HCT116 (cell line): ENCODE results near the gene PGS1. TPM values are rescaled to one million over a fixed set of nuclear protein-coding genes. Genes with fewer than 3 reads are reported as not detected.

Experiments used
- ATAC-seq: fragments of 200-7000 bp; cut with Tn5 transposase; 2 replicates; pipeline ENCODE4 v1.9.1; 2020; ENCODE audit warnings: mild to moderate bottlenecking, moderate library complexity
- BruUV-seq: library from RNA; stranded (reverse); fragments of 400-500 nt; replicated peaks from 2 replicates; lab custom pipeline; 2021; lab: Mats Ljungman, UMichigan
- CTCF ChIA-PET: fragments of 300-600 bp; sonication (Branson Sonifier 250); formaldehyde crosslinking; loops from one replicate; lab custom pipeline; 2021; ENCODE audit warnings: antibody characterized with exemption; lab: Charles Lee
- POLR2A ChIA-PET: fragments of 300-600, 350-600 bp; sonication (Branson Sonifier 250); formaldehyde crosslinking; loops from one replicate; lab custom pipeline; 2021; ENCODE audit warnings: antibody characterized with exemption; lab: Charles Lee
- RAD21 ChIA-PET, 2 experiments: fragments of 300-600 bp; sonication (Branson Sonifier 250); formaldehyde crosslinking; loops; one replicate each; lab custom pipeline; 2023; ENCODE audit warnings: low total read pairs in 2 of 2; ENCODE audit not compliant: uncharacterized antibody in 2 of 2, unreplicated experiment in 2 of 2, low non-redundant PET in 1 of 2; lab: Charles Lee
- DNase-seq: peaks from one replicate; pipeline ENCODE4 v3.0.0-alpha.2; 2010; ENCODE audit warnings: low read depth, low spot score
- H2AFZ ChIP-seq: fragments of 200-600 bp; shearing (Covaris generic), sonication (generic); 2 replicates; pipeline ENCODE4 v1.6.1; 2017; ENCODE audit warnings: low read depth, mixed run types, mixed read lengths, antibody characterized with exemption, low read length; ENCODE audit not compliant: poor library complexity, severe bottlenecking
- H3K27ac ChIP-seq: 2 replicates; pipeline ENCODE4 v1.5.1; 2012; ENCODE audit warnings: low read depth, low read length
- H3K27me3 ChIP-seq: fragments of 200-600 bp; sonication (generic); 2 replicates; pipeline ENCODE4 v1.6.1; 2016; ENCODE audit warnings: mixed run types, low read length, mixed read lengths; ENCODE audit not compliant: insufficient read depth
- H3K36me3 ChIP-seq, 2 experiments: fragments of 200-500 bp in 1 of 2; fragments of 200-600 bp in 1 of 2; sonication (Bioruptor generic) in 1 of 2; sonication (generic) in 1 of 2; 2 replicates each; pipeline versions ENCODE4 v1.5.1 to v1.6.1; 2014 to 2016; ENCODE audit warnings: low read length in 2 of 2, inconsistent platforms in 1 of 2, mixed read lengths in 1 of 2, mixed run types in 1 of 2; ENCODE audit not compliant: insufficient read depth in 2 of 2, control insufficient read depth in 1 of 2
- H3K4me1 ChIP-seq, 2 experiments: fragments of 200-600 bp in 1 of 2; sonication (generic) in 1 of 2; 2 replicates each; pipeline versions ENCODE4 v1.5.1 to v1.6.1; 2012 to 2017; ENCODE audit warnings: low read length in 2 of 2, inconsistent platforms in 1 of 2, mild to moderate bottlenecking in 1 of 2, mixed read lengths in 1 of 2, mixed run types in 1 of 2, moderate library complexity in 1 of 2; ENCODE audit not compliant: insufficient read depth in 2 of 2, control insufficient read depth in 1 of 2
- H3K4me2 ChIP-seq: fragments of 200-600 bp; sonication (generic); 2 replicates; pipeline ENCODE4 v1.6.1; 2017; ENCODE audit warnings: mixed run types, low read length, mixed read lengths
- H3K4me3 ChIP-seq, 2 experiments: fragments of 200-600 bp in 1 of 2; sonication (generic) in 1 of 2; replicated peaks in 1 of 2; 2 replicates each; pipeline ENCODE4 v1.5.1; 2011 to 2016; ENCODE audit warnings: low read length in 2 of 2, control low read depth in 1 of 2, low read depth in 1 of 2, mild to moderate bottlenecking in 1 of 2, mixed read lengths in 1 of 2, mixed run types in 1 of 2
- H3K79me2 ChIP-seq: fragments of 200-600 bp; sonication (generic); 2 replicates; pipeline ENCODE4 v1.6.1; 2017; ENCODE audit warnings: mild to moderate bottlenecking, mixed run types, low read length, moderate library complexity, mixed read lengths; ENCODE audit not compliant: insufficient read depth
- H3K9ac ChIP-seq: fragments of 200-600 bp; sonication (generic); 2 replicates; pipeline ENCODE4 v1.6.1; 2016; ENCODE audit warnings: low read length, mixed read lengths
- H3K9me2 ChIP-seq: fragments of 200-600 bp; sonication (generic), shearing (Covaris generic); 2 replicates; pipeline ENCODE4 v1.6.1; 2017; ENCODE audit warnings: mixed run types, mild to moderate bottlenecking, moderate library complexity; ENCODE audit not compliant: insufficient read depth
- H3K9me3 ChIP-seq, 2 experiments: fragments of 200-500 bp in 1 of 2; fragments of 200-600 bp in 1 of 2; sonication (Bioruptor generic) in 1 of 2; sonication (generic) in 1 of 2; 2 replicates each; pipeline ENCODE4 v1.6.1; 2014 to 2017; ENCODE audit warnings: low read length in 2 of 2, mixed read lengths in 2 of 2, inconsistent platforms in 1 of 2, low read depth in 1 of 2, mild to moderate bottlenecking in 1 of 2, mixed run types in 1 of 2, moderate library complexity in 1 of 2; ENCODE audit not compliant: control insufficient read depth in 1 of 2, insufficient read depth in 1 of 2
- H4K20me1 ChIP-seq: fragments of 200-600 bp; sonication (generic), shearing (Covaris generic); 2 replicates; pipeline ENCODE4 v1.6.1; 2017; ENCODE audit warnings: mixed run types, mild to moderate bottlenecking, moderate library complexity; ENCODE audit not compliant: insufficient read depth
- ATF3 ChIP-seq: IDR thresholded peaks from 2 replicates; pipeline ENCODE4 v1.6.1; 2012
- CBX3 ChIP-seq: IDR thresholded peaks from 2 replicates; pipeline ENCODE4 v1.6.1; 2012; ENCODE audit warnings: low read depth
- CTCF ChIP-seq, 3 experiments: fragments of 200-600 bp in 1 of 3; sonication (generic) in 1 of 3; IDR thresholded peaks in 2 of 3; conservative IDR thresholded peaks in 1 of 3; 2 replicates each; pipeline ENCODE4 v1.5.1; 2012 to 2017; ENCODE audit warnings: low read depth in 2 of 3, low read length in 2 of 3, antibody characterized with exemption in 1 of 3, borderline replicate concordance in 1 of 3, control low read depth in 1 of 3, mild to moderate bottlenecking in 1 of 3, mixed read lengths in 1 of 3, mixed run types in 1 of 3, moderate library complexity in 1 of 3; ENCODE audit not compliant: insufficient read depth in 1 of 3
- ELF1 ChIP-seq: IDR thresholded peaks from 2 replicates; pipeline ENCODE4 v1.6.1; 2012; ENCODE audit warnings: low read depth, borderline replicate concordance
- POLR2A ChIP-seq: IDR thresholded peaks from 2 replicates; pipeline ENCODE4 v1.7.0; 2011; ENCODE audit warnings: borderline replicate concordance; ENCODE audit not compliant: insufficient read depth, insufficient read length; ENCODE audit errors: extremely low read depth
- YY1 ChIP-seq: IDR thresholded peaks from 2 replicates; pipeline ENCODE4 v1.6.1; 2011; ENCODE audit warnings: low read length, low read depth, moderate library complexity, mild to moderate bottlenecking; ENCODE audit not compliant: insufficient replicate concordance; ENCODE audit errors: extremely low read depth
- ZBTB33 ChIP-seq: IDR thresholded peaks from 2 replicates; pipeline ENCODE4 v1.6.1; 2011; ENCODE audit warnings: mild to moderate bottlenecking, low read length, moderate library complexity; ENCODE audit not compliant: insufficient replicate concordance; ENCODE audit errors: extremely low read depth
- ZNF274 ChIP-seq: fragments of 200-500 bp; sonication (Bioruptor generic); IDR thresholded peaks from 2 replicates; pipeline ENCODE4 v1.6.1; 2014; ENCODE audit warnings: mild to moderate bottlenecking, low read depth, low read length, inconsistent platforms
- intact Hi-C: fragments of 100-400 bp; cut with micrococcal nuclease; formaldehyde crosslinking; loops from 2 replicates; pipeline ENCODE4 v1.10.0; 2022
- total RNA-seq: library from RNA; stranded (reverse); gene quantifications from one replicate; pipeline ENCODE4 v1.2.1, GENCODE V29; 2021; ENCODE audit not compliant: unreplicated experiment

The PGS1 gene
- total RNA-seq, 1 experiment from 2014 or later = 44.4 TPM

- ChIA-PET POLR2A (no interaction called here), CTCF (interaction anchor here (0.8 kb wide), 1 partner anchor 54 kb away, joined by 3 read pairs; no protein-coding TSS in a partner anchor)
These were observed 64.3 kb downstream of the PGS1 start for GRCh38 chr17:78442648-78443218.

GRCh38 chr17:78444392-78444791, 65.9 kb downstream of the PGS1 start:
- Histone ChIP-seq H2AFZ (no peak overlapping the region), H3K4me1 (peaks cover 0 to 8% of the 10 kb centered on the region in 2 experiments; a peak in 2 of 4 replicates), H3K79me2 (no peaks in the 10 kb centered on the region), H3K9ac (no peak overlapping the region), H3K4me2 (no peak overlapping the region), H4K20me1 (no peaks in the 10 kb centered on the region), H3K9me2 (no peaks in the 10 kb centered on the region), H3K9me3 (peaks cover 0 to 5% of the 10 kb centered on the region in 2 experiments; a peak in 2 of 4 replicates), H3K27ac (no peak overlapping the region), H3K4me3 (no peak overlapping the region), H3K36me3 (no peaks in the 10 kb centered on the region), H3K27me3 (no peaks in the 10 kb centered on the region)
- ChIA-PET RAD21 (no interaction called here), CTCF (interaction anchor here (1.4 to 2.3 kb wide), 2 partner anchors 8 to 22 kb away, joined by 7 to 8 read pairs; no protein-coding TSS in a partner anchor), POLR2A (no interaction called here)
- ATAC-seq (no peak), DNase-seq (no peak)
- no TSS peak for BruUV-seq
- intact Hi-C loops = loop anchor here (2.0 kb wide), 1 partner anchor 264 kb away; no protein-coding TSS in a partner anchor
- TF ChIP-seq ZNF274 (no peak), YY1 (no peak), ZBTB33 (no peak), CBX3 (no peak), POLR2A (no peak), ATF3 (no peak)

More at GRCh38 chr17:78442648-78443218, 64.3 kb downstream of the PGS1 start:
- Histone ChIP-seq H3K27ac (no peak overlapping the region), H3K9me2 (no peaks in the 10 kb centered on the region), H3K4me3 (no peak overlapping the region), H3K4me2 (no peak overlapping the region), H3K79me2 (no peaks in the 10 kb centered on the region), H3K9ac (no peak overlapping the region), H2AFZ (no peak overlapping the region), H3K9me3 (no peaks in the 10 kb centered on the region), H3K27me3 (no peaks in the 10 kb centered on the region), H4K20me1 (no peaks in the 10 kb centered on the region), H3K36me3 (no peaks in the 10 kb centered on the region), H3K4me1 (peaks cover 0 to 8% of the 10 kb centered on the region in 2 experiments; a peak in 2 of 4 replicates)
- DNase-seq (no peak), ATAC-seq (no peak)
- no peak for TF ChIP-seq CTCF (IDR thresholded peaks at IDR 0.05 in 2 of 3, conservative IDR thresholded peaks at IDR 0.05 in 1 of 3; ENCODE audit: borderline replicate concordance in 1 of 3, insufficient read depth in 1 of 3, low read depth in 2 of 3, low read length in 2 of 3)
- no peak for TF ChIP-seq ELF1
- RAD21 ChIA-PET = no interaction called here
- BruUV-seq = no TSS peak
- intact Hi-C loops = no loop called here
